D721Med (cell line): ENCODE measurements around the gene MYO16.
"Not testable (repeated sequence)": the region's sequence is repeated elsewhere in the genome, so short reads cannot be mapped to it uniquely, and the experiment has no call there.

Source experiments
- DNase-seq: peaks from one replicate; pipeline ENCODE4 v3.0.0; 2011; ENCODE audit warnings: low spot score; ENCODE audit not compliant: insufficient read length
- FAIRE-seq: peaks from 2 replicates; lab custom pipeline; 2011; peaks lifted over from hg19 to GRCh38; lab: Jason Lieb, UNC
- CTCF ChIP-seq: IDR thresholded peaks from 2 replicates; pipeline ENCODE4 v1.5.1; 2012; ENCODE audit warnings: mild to moderate bottlenecking, control low read depth; ENCODE audit not compliant: insufficient read depth; ENCODE audit errors: missing control alignments

The MYO16 gene

GRCh38 chr13:108775597-108775996, 146.2 kb downstream of the MYO16 start:
- TF ChIP-seq CTCF = no peak

GRCh38 chr13:108776650-108777049, 147.2 kb downstream of the MYO16 start:
- FAIRE-seq = no peak
- TF ChIP-seq CTCF = no peak

More at GRCh38 chr13:108775597-108775996, 146.2 kb downstream of the MYO16 start:
- no peak for FAIRE-seq
- no peak for DNase-seq

GRCh38 chr13:108777421-108778420, 148.3 kb downstream of the MYO16 start:
- FAIRE-seq (no peak), DNase-seq (no peak)
- TF ChIP-seq CTCF = no peak

More at GRCh38 chr13:108776650-108777049, 147.2 kb downstream of the MYO16 start:
- no peak for DNase-seq

GRCh38 chr13:108779308-108779707, 149.9 kb downstream of the MYO16 start:
- DNase-seq = no peak
- no peak for FAIRE-seq

GRCh38 chr13:108780706-108781105, 151.3 kb downstream of the MYO16 start:
- no peak for TF ChIP-seq CTCF
- FAIRE-seq (no peak), DNase-seq (no peak)

More at GRCh38 chr13:108779308-108779707, 149.9 kb downstream of the MYO16 start:
- TF ChIP-seq CTCF = no peak

GRCh38 chr13:108781312-108781711, 151.9 kb downstream of the MYO16 start:
- no peak for TF ChIP-seq CTCF
- FAIRE-seq (no peak), DNase-seq (no peak)

GRCh38 chr13:108782480-108782879, 153.1 kb downstream of the MYO16 start:
- not testable (repeated sequence) for FAIRE-seq, DNase-seq
